SK-N-SH treated with all-trans-retinoic acid at 6 μM for 48 hours (cell line): ENCODE measurements around the gene HDGFL3.

Source experiments
- ATAC-seq: fragments of 200-7000 bp; cut with Tn5 transposase; 3 replicates; pipeline ENCODE4 v1.9.1; 2020; ENCODE audit warnings: mild to moderate bottlenecking, moderate library complexity
- BACH2 ChIP-seq: fragments of 250-450 bp; sonication (Bioruptor Pico); IDR thresholded peaks from 2 replicates; pipeline ENCODE4 v1.9.0; 2021; ENCODE audit warnings: mild to moderate bottlenecking, borderline replicate concordance
- CREB5 ChIP-seq: fragments of 250-450 bp; sonication (Bioruptor Pico); IDR thresholded peaks from 2 replicates; pipeline ENCODE4 v1.5.1; 2020; ENCODE audit warnings: low read depth, mild to moderate bottlenecking, moderate library complexity
- CSDC2 ChIP-seq: fragments of 250-450 bp; sonication (Bioruptor Pico); IDR thresholded peaks from 2 replicates; pipeline ENCODE4 v1.5.0; 2020; ENCODE audit warnings: mild to moderate bottlenecking, moderate library complexity
- ESRRG ChIP-seq: fragments of 250-450 bp; sonication (Bioruptor Pico); IDR thresholded peaks from 2 replicates; pipeline ENCODE4 v1.6.1; 2021; ENCODE audit warnings: mild to moderate bottlenecking
- GLIS3 ChIP-seq: fragments of 250-450 bp; sonication (Bioruptor Pico); IDR thresholded peaks from 2 replicates; pipeline ENCODE4 v1.5.0; 2020; ENCODE audit warnings: mild to moderate bottlenecking, moderate library complexity
- ISL1 ChIP-seq: fragments of 250-450 bp; sonication (Bioruptor Pico); IDR thresholded peaks from 2 replicates; pipeline ENCODE4 v2.1.2; 2022; ENCODE audit warnings: mild to moderate bottlenecking, moderate library complexity
- OSR1 ChIP-seq: fragments of 250-450 bp; sonication (Bioruptor Pico); IDR thresholded peaks from 2 replicates; pipeline ENCODE4 v1.8.0; 2022; ENCODE audit warnings: moderate library complexity, mild to moderate bottlenecking, inconsistent platforms
- PATZ1 ChIP-seq: fragments of 250-450 bp; sonication (Bioruptor Pico); IDR thresholded peaks from 2 replicates; pipeline ENCODE4 v1.8.0; 2020; ENCODE audit warnings: mild to moderate bottlenecking, moderate library complexity, borderline replicate concordance
- POU6F1 ChIP-seq: fragments of 250-450 bp; sonication (Bioruptor Pico); IDR thresholded peaks from 2 replicates; pipeline ENCODE4 v1.8.0; 2021; ENCODE audit warnings: low read depth, mild to moderate bottlenecking, moderate library complexity, borderline replicate concordance
- PPARA ChIP-seq: fragments of 250-450 bp; sonication (Bioruptor Pico); IDR thresholded peaks from 2 replicates; pipeline ENCODE4 v1.5.0; 2020; ENCODE audit warnings: mild to moderate bottlenecking, borderline replicate concordance
- RARB ChIP-seq: fragments of 250-450 bp; sonication (Bioruptor Pico); IDR thresholded peaks from 2 replicates; pipeline ENCODE4 v1.8.0; 2021; ENCODE audit warnings: mild to moderate bottlenecking, moderate library complexity
- SNAI2 ChIP-seq: fragments of 250-450 bp; sonication (Bioruptor Pico); IDR thresholded peaks from 2 replicates; pipeline ENCODE4 v1.5.0; 2020; ENCODE audit warnings: mild to moderate bottlenecking, moderate library complexity
- TCF4 ChIP-seq: fragments of 250-450 bp; sonication (Bioruptor Pico); IDR thresholded peaks from 2 replicates; pipeline ENCODE4 v1.8.0; 2021; ENCODE audit warnings: mild to moderate bottlenecking, moderate library complexity, borderline replicate concordance
- TOX ChIP-seq: fragments of 250-450 bp; sonication (Bioruptor Pico); IDR thresholded peaks from 2 replicates; pipeline ENCODE4 v1.8.0; 2021; ENCODE audit warnings: mild to moderate bottlenecking, moderate library complexity, borderline replicate concordance
- TSHZ2 ChIP-seq: fragments of 250-450 bp; sonication (Bioruptor Pico); IDR thresholded peaks from 2 replicates; pipeline ENCODE4 v1.5.0; 2020; ENCODE audit warnings: mild to moderate bottlenecking, moderate library complexity
- ZFP30 ChIP-seq: fragments of 450-650 bp; formaldehyde crosslinking; IDR thresholded peaks from 2 replicates; pipeline ENCODE4 v1.5.0; 2022; ENCODE audit warnings: mild to moderate bottlenecking, moderate library complexity
- ZNF565 ChIP-seq: fragments of 450-650 bp; formaldehyde crosslinking; conservative IDR thresholded peaks from 2 replicates; pipeline ENCODE4 v1.5.0; 2020; ENCODE audit warnings: low read depth, mild to moderate bottlenecking, moderate library complexity
- ZNF70 ChIP-seq: fragments of 450-650 bp; formaldehyde crosslinking; IDR thresholded peaks from 2 replicates; pipeline ENCODE4 v1.5.0; 2020; ENCODE audit warnings: mild to moderate bottlenecking, moderate library complexity
- ZNF8 ChIP-seq: fragments of 450-650 bp; formaldehyde crosslinking; IDR thresholded peaks from 2 replicates; pipeline ENCODE4 v1.5.0; 2020; ENCODE audit warnings: mild to moderate bottlenecking, moderate library complexity

Gene HDGFL3

GRCh38 chr15:83209333-83209732, 1.7 kb upstream of the HDGFL3 start:
- TF ChIP-seq GLIS3 (CRISPR knock-in tag) = no peak
- TF ChIP-seq RARB = no peak
- no peak for TF ChIP-seq ISL1 (CRISPR knock-in tag)
- TF ChIP-seq ZNF70 (CRISPR knock-in tag) = no peak
- TF ChIP-seq ZNF8 = no peak
- no peak for TF ChIP-seq CREB5
- TF ChIP-seq TOX = no peak
- no peak for TF ChIP-seq OSR1
- TF ChIP-seq BACH2 (CRISPR knock-in tag) = no peak
- no peak for TF ChIP-seq CSDC2 (CRISPR knock-in tag)
- no peak for TF ChIP-seq TCF4 (CRISPR knock-in tag)
- TF ChIP-seq ZNF565 (CRISPR knock-in tag) = no peak
- TF ChIP-seq ZFP30 (CRISPR knock-in tag) = no peak
- no peak for TF ChIP-seq TSHZ2 (CRISPR knock-in tag)
- ATAC-seq = no peak

- no peak for TF ChIP-seq CREB5
- no peak for TF ChIP-seq PPARA (CRISPR knock-in tag)
- TF ChIP-seq ZNF70 (CRISPR knock-in tag) = no peak
- no peak for TF ChIP-seq PATZ1 (CRISPR knock-in tag)
- TF ChIP-seq POU6F1 (CRISPR knock-in tag) = no peak
Observed at GRCh38 chr15:83208367-83208661, 691 bp upstream of the HDGFL3 start.

GRCh38 chr15:83207009-83207659, 489 bp downstream of the HDGFL3 start:
- TF ChIP-seq PATZ1 (CRISPR knock-in tag) (no peak), ZNF8 (no peak)

More at GRCh38 chr15:83208367-83208661, 691 bp upstream of the HDGFL3 start:
- no peak for ATAC-seq

GRCh38 chr15:83206526-83207008, 1.1 kb downstream of the HDGFL3 start:
- ATAC-seq = peak; percentile 30
- TF ChIP-seq POU6F1 (CRISPR knock-in tag) (no peak), ESRRG (CRISPR knock-in tag) (no peak), SNAI2 (CRISPR knock-in tag) (no peak), TOX (no peak), RARB (no peak), PATZ1 (CRISPR knock-in tag) (no peak), CSDC2 (CRISPR knock-in tag) (no peak), ZFP30 (CRISPR knock-in tag) (no peak), PPARA (CRISPR knock-in tag) (no peak), GLIS3 (CRISPR knock-in tag) (no peak)

More at GRCh38 chr15:83207009-83207659, 489 bp downstream of the HDGFL3 start:
- ATAC-seq = peak; percentile 63
